Stimulated activated CD8-positive, alpha-beta memory T cell treated with anti-CD3 and anti-CD28 coated beads, Interleukin-15, amount 100 ng/mL, for 1 hour (primary cell): Measurements from ENCODE around the gene APBA1.
"Not testable (repeated sequence)": the region's sequence is repeated elsewhere in the genome, so short reads cannot be mapped to it uniquely, and the experiment has no call there.

Experiments used
- DNase-seq: peaks from one replicate; pipeline ENCODE4 v3.0.0-alpha.2; 2020; ENCODE audit warnings: low read depth

APBA1 gene

GRCh38 chr9:69442486-69442885, 229.7 kb downstream of the APBA1 start:
- no peak for DNase-seq

- not testable (repeated sequence) for DNase-seq
These were observed 231.8 kb downstream of the APBA1 start for GRCh38 chr9:69440254-69440955.

- DNase-seq: not testable (repeated sequence)
These were observed 232.5 kb downstream of the APBA1 start for GRCh38 chr9:69439654-69440053.

GRCh38 chr9:69433968-69434367, 238.2 kb downstream of the APBA1 start:
- DNase-seq: no peak

GRCh38 chr9:69433392-69433791, 238.8 kb downstream of the APBA1 start:
- DNase-seq: no peak

GRCh38 chr9:69432623-69433022, 239.5 kb downstream of the APBA1 start:
- DNase-seq: no peak

- DNase-seq: no peak
These were observed 240.4 kb downstream of the APBA1 start for GRCh38 chr9:69431777-69432176.

GRCh38 chr9:69431203-69431602, 241.0 kb downstream of the APBA1 start:
- no peak for DNase-seq

GRCh38 chr9:69430206-69430605, 242.0 kb downstream of the APBA1 start:
- no peak for DNase-seq

- DNase-seq: no peak
These were observed 242.9 kb downstream of the APBA1 start for GRCh38 chr9:69429281-69429680.

GRCh38 chr9:69428017-69428785, 244.0 kb downstream of the APBA1 start:
- DNase-seq: no peak

- DNase-seq: no peak
These were observed 244.9 kb downstream of the APBA1 start for GRCh38 chr9:69427286-69427685.

- DNase-seq: no peak
These were observed 246.9 kb downstream of the APBA1 start for GRCh38 chr9:69425136-69425801.

- DNase-seq: peak; percentile 1
These were observed 250.0 kb downstream of the APBA1 start for GRCh38 chr9:69421908-69422801.

- no peak for DNase-seq
These were observed 251.4 kb downstream of the APBA1 start for GRCh38 chr9:69420611-69421270.

- DNase-seq: no peak
These were observed 259.4 kb downstream of the APBA1 start for GRCh38 chr9:69412741-69413150.

GRCh38 chr9:69411931-69412740, 260.0 kb downstream of the APBA1 start:
- no peak for DNase-seq

- no peak for DNase-seq
These were observed 260.9 kb downstream of the APBA1 start for GRCh38 chr9:69411246-69411645.

- not testable (repeated sequence) for DNase-seq
These were observed 262.2 kb downstream of the APBA1 start for GRCh38 chr9:69409936-69410335.

GRCh38 chr9:69400470-69400869, 271.7 kb downstream of the APBA1 start:
- DNase-seq: no peak
